Measurements from ENCODE around the gene PPARD. TPM values are rescaled to one million over a fixed set of nuclear protein-coding genes. Genes with fewer than 3 reads are reported as not detected.

PPARD gene
- total and polyA plus RNA-seq, 2 of the 13 experiments (the other 11 are each of a cell fraction or from before 2014, with no cell fraction given): 6.1 to 13.3 TPM

GRCh38 chr6:35468181-35468979 lies 126.0 kb downstream of the PPARD start, which contains the start of gene RPL10A (continued):
- TF ChIP-seq MLXIP (CRISPR knock-in tag; IDR thresholded peaks at IDR 0.05; ENCODE audit: borderline replicate concordance) (peak; percentile 87), ZNF549 (CRISPR knock-in tag; IDR thresholded peaks at IDR 0.05) (0 out of 2 replicates have a peak, but pooled peaks have one; percentile 34), CEBPZ (IDR thresholded peaks at IDR 0.05; ENCODE audit: low read length) (no peak), ZNF678 (CRISPR knock-in tag; IDR thresholded peaks at IDR 0.05) (0 out of 2 replicates have a peak, but pooled peaks have one; percentile 33), SP5 (CRISPR knock-in tag; IDR thresholded peaks at IDR 0.05; ENCODE audit: borderline replicate concordance, low read depth) (no peak; the same call in 1 of the 2 replicates), ZNF276 (CRISPR knock-in tag; IDR thresholded peaks at IDR 0.05; ENCODE audit: low read depth) (peak; percentile 93), JUND (CRISPR knock-in tag; IDR thresholded peaks at IDR 0.05) (peak; percentile 81), FOSL1 (CRISPR knock-in tag; IDR thresholded peaks at IDR 0.05; ENCODE audit: borderline replicate concordance) (0 out of 2 replicates have a peak, but pooled peaks have one; percentile 25), ATF2 (CRISPR knock-in tag; IDR thresholded peaks at IDR 0.05) (peak; percentile 79), SIX4 (CRISPR knock-in tag; IDR thresholded peaks at IDR 0.05) (peak; percentile 82; the same call in 1 of the 2 replicates), ZKSCAN8 (CRISPR knock-in tag; IDR thresholded peaks at IDR 0.05; ENCODE audit: borderline replicate concordance) (peak; percentile 84; the same call in 1 of the 2 replicates), ZNF749 (CRISPR knock-in tag; IDR thresholded peaks at IDR 0.05; ENCODE audit: borderline replicate concordance) (peak; percentile 88), NFE2L2 (IDR thresholded peaks at IDR 0.05; ENCODE audit: low read length) (no peak), HOXA7 (CRISPR knock-in tag; IDR thresholded peaks at IDR 0.05) (no peak), HNF4A (CRISPR knock-in tag; IDR thresholded peaks at IDR 0.05) (peak; percentile 33; the same call in 1 of the 2 replicates), ZNF296 (CRISPR knock-in tag; conservative IDR thresholded peaks at IDR 0.05) (0 out of 2 replicates have a peak, but pooled peaks have one; percentile 22), CTCF (CRISPR knock-in tag; IDR thresholded peaks at IDR 0.05) (peak; percentile 100)

Data from HepG2 (cell line).